8988T (cell line): ENCODE data around the gene FUNDC2.
A peak's percentile ranks its signal among the peaks of the same experiment; 100 is the strongest.

Source experiments
- DNase-seq: peaks from one replicate; pipeline ENCODE4 v3.0.0; 2011

The FUNDC2 gene

DNA sequence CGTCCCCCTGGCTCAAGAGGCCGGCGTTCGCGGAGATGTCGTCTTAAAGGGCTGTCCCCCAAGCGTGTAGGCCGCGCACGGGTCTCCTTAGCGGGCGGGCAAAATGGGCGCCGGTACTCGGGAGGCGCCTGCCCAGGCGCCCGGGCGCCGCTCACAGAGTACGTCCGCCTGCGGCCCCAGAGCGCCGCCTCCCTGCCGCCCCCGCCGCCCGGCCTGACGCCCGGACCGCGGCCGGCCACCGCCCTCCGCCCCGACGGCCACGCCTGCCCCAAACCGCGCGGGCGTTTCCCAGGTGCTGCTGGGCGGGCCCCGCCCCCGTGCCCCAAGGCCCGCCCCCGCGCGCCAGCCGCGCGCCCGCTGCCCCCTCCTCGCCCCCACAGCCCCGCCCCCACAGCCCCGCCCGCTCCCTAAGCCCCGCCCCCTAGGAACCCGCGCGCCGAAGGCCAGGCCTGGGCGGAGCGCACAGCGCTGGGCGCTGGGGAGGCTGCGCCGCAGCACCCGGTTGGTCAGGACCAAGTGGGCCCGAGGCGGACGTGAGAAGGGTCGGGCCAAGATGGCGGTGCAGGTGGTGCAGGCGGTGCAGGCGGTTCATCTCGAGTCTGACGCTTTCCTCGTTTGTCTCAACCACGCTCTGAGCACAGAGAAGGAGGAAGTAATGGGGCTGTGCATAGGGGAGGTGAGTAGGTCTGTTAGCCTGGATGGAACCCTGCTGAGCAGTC is 44.5 kb downstream of the FUNDC2 start, which contains the start of the genes BRCC3, CMC4 and MTCP1:
Gene BRCC3 (plus strand): TSS at position 534 of the 719 bp plus-strand sequence. CDS start 20 bp downstream, at position 554.
Gene CMC4 (minus strand): TSS at position 162 of the 719 bp plus-strand sequence. CDS start 7,113 bp downstream, outside the sequence.
Gene MTCP1 (minus strand): TSS at position 162 of the 719 bp plus-strand sequence. CDS start 5,126 bp downstream, outside the sequence.
- peak; percentile 65 for DNase-seq

DNA sequence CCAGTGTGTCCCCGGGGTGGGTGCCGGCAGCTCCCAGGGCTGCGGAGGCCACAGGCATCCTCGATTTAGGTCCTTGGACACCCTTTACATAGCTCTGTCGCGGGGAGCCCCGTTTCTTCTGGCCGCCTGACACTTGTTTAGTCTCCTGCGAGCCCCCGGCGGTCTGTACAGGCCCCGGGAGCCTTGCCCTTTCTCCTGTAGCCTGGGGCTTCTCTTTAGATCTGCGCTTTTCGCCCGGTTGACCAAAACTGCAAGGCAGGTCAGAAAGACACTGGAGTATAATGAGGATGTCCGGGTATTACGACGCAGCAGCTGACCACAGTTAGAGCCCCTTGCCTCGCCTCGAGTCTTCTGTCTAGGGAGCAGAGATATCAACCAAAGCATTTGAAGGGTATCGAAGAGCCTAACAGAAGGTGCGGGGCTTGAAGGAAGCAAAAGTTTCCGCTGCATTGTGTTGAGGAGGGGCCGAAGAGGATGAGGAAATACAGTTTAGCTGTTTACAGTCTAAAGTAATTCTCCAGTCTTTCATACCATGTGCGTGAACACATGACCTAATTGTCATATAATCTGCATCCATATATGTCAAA is 45.1 kb downstream of the FUNDC2 start:
- no peak for DNase-seq

DNA sequence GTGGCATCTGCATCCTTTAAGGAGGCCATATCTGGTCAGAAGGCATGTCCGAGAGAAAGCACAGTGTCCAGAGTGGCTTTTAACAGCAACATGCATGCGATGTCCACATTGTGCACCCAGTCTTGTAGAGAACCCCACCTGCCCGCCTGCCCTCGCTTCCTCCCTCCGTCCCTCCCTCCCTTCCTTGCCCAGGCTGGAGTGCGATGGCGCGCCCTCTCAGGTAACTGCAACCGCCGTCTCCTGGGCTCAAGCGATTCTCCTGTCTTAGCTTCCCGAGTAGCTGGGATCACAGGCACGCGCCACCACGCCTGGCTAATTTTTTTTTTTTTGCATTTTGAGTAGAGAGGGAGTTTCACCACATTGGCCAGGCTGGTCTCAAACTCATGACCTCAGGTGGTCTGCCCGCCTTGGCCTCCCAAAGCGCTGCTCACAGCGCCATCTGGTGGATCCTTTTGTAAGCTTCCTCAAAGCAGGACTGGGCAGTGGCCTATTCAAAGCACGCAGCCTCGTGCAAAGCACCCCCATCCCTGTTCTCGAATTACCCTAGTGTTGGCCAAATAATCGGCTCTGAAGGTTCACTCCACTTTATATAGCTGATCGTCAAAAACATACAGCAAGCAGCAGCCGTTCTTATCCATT is 59.7 kb downstream of the FUNDC2 start:
- DNase-seq = no peak

DNA sequence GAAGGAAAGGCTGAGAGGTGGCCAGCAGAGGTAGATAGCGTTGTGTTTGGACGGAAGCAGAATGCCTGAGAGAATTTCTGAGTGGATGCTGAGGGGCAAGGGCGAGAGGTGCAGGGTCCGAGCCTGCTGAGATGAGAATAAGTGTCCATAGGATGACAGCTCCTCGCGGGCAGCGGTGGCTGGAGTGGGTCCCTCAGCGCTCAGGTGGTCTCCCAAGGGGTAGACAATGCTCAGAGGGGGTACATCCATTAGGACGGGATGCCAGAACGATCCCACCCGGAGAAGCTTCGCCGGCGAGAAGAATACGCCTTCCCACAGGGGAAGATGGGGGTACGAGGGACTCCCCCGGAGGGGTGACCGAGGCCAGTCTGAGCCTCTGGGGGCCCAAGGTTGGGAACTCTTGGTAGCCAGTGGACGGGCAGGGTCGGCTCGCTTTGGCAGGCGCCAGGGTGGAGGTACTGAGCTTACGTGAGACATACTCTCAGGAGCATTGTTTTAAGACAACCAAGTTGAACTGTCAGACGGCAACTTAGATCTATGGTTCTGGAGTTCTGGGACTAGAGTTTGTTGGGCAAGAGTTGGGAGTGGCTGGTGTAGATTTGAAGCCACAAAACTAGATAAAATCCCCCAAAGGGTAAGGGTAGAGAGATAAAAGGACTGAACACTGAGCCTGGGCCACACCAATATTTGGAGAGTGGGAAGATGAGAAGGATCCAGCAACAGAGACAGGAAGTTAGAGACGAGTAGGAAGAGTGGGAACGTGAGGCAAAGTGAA is 60.5 kb downstream of the FUNDC2 start:
- no peak for DNase-seq

DNA sequence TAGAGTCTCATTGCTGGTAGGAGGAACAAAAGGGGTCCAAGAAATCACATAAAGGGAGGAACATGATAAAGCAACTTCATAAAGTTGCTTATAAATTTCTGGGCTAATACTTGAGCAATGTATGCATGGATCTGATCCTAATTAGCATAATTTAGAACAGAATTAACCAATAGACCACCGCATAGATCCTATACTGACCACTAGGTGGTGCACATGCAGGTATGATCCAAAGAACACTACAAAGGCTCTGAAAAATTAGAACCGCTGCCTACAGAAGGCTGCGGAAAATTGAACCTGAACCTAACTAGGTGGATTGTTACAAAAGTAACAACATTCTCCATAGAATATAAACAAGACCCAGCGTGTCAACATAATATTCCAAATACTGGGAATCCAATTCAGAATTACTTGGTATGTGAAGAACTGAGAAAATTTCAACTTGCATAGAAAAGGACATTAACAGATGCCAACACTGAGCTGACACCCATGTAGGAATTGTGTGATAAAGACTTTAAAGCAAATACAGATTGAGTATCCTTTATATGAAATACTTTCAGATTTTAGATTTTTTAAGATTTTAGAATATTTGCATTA is 67.9 kb downstream of the FUNDC2 start:
- DNase-seq = no peak

DNA sequence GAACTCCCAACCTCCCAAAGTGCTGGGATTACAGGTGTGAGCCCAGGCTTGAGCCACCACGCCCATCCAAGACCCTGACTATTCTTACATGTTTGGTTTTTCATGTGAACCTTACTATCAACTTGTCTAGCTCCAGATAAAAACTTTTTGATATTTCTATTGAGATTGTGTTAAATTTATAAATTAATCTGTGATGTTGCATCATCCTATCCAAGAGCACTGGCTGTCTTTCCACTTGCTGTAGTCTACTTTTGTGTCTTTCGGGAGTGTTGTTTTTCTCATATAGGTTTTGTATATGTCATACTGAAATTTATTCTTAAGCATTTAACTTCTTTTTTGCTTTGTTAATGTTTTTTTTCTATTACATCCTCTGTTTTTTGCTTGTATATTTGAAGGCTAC is 79.3 kb downstream of the FUNDC2 start:
- no peak for DNase-seq

DNA sequence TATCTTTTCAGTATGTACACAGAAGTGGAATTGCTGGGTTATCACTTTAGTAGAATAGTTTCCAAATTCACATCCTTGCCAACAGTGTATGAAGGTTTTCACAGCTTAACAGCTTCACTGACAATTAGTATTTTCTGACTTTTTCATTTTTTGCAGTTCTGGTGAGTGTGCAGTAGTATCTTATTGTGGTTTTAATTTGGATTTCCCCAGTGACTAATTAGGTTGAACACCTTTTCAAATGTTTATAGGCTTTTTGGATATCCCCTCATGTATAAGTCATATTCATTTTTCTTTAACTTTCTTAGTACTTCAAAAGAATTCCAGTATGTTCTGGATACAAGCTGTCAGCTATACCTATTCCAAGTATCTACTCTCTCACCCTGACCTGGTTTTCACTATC is 81.8 kb downstream of the FUNDC2 start:
- no peak for DNase-seq
